Frontal cortex (tissue), 4 donors: ENCODE results near the gene CCDC91. TPM values are rescaled to one million over a fixed set of nuclear protein-coding genes. Genes with fewer than 3 reads are reported as not detected.

Source experiments
- DNase-seq, 2 donors: peaks; one replicate each; pipeline ENCODE4 v3.0.0; 2012; ENCODE audit warnings: low spot score in 2 of 2
- FAIRE-seq: peaks from 2 replicates; lab custom pipeline; 2012; peaks lifted over from hg19 to GRCh38; lab: Jason Lieb, UNC
- total RNA-seq: library from RNA; depleted of rRNA; stranded (reverse); fragments of >200 nt; gene quantifications from one replicate; pipeline ENCODE4 v1.2.3, GENCODE V29; 2014
- donor health status: control.
- donor health status: control.
- donor health status: control.

Gene CCDC91
- total RNA-seq, 1 donor from 2014 or later: 115 TPM

- FAIRE-seq: no peak
- no peak for DNase-seq
Observed at GRCh38 chr12:28552251-28552970, 362.2 kb downstream of the CCDC91 start.

- FAIRE-seq (no peak), DNase-seq (no peak)
Observed at GRCh38 chr12:28555748-28556147, 365.5 kb downstream of the CCDC91 start.

DNA sequence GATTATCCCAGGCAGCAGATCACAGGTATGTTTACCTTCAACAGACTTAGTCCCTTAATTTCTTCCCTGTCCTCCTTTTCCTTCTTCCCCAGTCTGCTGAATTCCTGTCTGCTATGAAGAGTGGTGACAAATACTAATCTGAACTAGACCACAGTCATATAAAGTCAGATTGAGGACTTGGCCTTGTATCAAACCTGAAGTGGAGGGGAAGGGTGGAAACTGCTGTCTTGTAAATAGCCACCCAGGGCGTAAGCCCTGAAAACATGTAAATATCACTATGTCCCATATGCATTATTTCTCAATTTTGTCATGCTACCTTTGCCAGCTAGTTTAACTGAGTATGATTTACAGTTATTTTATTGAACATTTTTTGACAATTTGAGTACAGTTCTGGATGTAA is 368.0 kb downstream of the CCDC91 start:
- DNase-seq (no peak), FAIRE-seq (no peak)

DNA sequence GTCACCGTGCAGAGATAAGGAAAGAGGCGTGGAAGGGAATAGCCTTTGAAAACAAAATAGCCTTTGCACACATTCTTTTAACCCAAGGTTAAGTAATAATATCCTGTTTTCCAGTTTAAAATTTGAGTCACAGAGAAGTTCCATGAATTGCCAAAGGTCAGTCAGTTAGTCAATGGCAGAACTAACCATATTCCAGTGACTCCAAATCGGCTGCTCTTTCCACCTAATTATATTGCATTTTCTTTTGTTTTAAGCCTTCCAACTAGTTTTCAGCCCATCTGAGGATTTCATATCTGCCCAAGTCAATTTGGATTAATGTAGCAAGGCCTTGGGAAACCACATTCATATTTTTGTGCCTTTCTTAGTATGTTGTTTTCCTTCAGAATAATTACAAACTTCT is 373.0 kb downstream of the CCDC91 start:
- FAIRE-seq (no peak), DNase-seq (no peak)

- DNase-seq: no peak
- no peak for FAIRE-seq
Observed at GRCh38 chr12:28563936-28564335, 373.7 kb downstream of the CCDC91 start.

DNA sequence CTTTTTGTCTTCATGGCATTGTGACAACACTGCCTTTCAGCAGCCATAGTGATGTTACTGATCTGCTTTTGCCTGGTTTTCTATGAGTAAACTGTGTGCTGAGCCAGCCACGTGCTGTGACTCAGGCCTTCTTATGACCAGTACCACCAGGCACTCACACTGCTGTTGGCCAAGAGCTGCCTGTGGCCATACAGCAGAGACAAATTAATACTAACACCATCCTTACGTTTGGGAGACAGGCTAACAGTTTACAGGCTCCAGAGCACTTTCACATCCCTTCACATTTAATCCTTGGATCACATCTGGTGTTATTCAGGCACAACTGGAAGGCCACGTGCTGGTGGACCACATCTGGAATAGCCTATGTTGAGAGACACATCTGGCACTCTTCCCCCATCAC is 377.9 kb downstream of the CCDC91 start:
- FAIRE-seq (no peak), DNase-seq (no peak)

GRCh38 chr12:28568704-28569103 is 378.4 kb downstream of the CCDC91 start:
- DNase-seq (no peak), FAIRE-seq (no peak)

- DNase-seq: no peak
- no peak for FAIRE-seq
Observed at GRCh38 chr12:28569698-28570411, 379.6 kb downstream of the CCDC91 start.

DNA sequence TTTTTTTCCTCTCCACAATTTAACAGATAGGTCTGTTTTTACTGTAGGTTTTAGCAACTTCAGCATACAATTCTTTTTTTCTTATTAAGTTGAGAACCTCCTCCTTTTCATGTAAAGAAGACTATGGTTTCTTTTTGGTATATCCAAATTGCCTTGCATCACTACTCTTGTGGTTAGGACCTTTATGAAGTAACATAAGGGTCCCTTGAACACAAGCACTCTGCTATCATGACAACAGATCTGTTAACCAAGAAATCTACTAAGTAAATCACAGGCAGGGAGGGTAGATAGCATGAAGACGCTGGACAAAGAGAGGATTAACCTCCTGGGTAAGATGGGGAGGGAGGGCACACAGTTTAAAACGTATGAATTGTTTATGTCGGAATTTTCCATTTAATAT is 380.6 kb downstream of the CCDC91 start:
- FAIRE-seq (no peak), DNase-seq (no peak)

DNA sequence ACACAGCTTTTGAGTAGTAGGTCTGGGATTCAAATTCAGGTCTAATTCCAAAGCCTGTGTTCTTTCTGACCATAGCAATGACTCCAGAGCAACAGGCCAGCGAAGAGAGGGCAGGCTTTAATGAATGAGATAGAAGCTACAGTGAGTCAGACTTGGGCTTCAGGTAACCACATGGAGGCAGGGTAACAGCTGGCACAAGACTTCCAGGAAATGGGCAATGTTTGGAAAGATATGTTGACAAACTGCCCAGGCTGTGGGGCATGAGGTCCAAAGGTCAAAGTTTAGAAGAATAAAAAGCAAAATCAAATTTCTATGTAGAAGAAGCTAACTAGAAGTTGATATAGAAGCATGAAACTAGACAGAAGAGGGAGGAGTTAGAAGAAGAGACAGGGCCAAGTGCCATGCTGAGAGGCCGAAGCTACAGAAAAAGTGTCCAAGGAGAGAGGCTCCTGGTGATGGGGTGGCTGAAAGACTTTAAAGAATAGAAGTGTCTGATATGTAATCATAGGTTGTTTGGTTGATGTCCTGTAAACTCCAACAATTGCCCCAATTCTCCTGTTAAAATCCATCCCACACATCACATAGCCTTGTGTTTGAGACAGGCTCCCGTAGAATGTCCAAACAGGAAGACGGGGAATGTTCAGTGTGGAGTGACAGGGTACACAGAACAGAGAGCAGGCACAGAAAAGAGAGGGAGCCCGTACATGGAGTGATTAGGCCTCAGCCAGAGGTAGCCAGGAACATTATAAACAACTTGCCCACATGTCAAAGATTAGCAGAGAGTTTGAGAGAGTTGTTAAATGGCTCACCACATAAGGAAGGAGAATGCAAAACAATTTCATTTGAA is 384.7 kb downstream of the CCDC91 start:
- no peak for FAIRE-seq

GRCh38 chr12:28575593-28576205 is 385.4 kb downstream of the CCDC91 start:
- FAIRE-seq: no peak

More for the DNA sequence above, 384.7 kb downstream of the CCDC91 start:
- DNase-seq: no peak

GRCh38 chr12:28578361-28578760 is 388.1 kb downstream of the CCDC91 start:
- FAIRE-seq (no peak), DNase-seq (no peak)

More at GRCh38 chr12:28575593-28576205, 385.4 kb downstream of the CCDC91 start:
- DNase-seq: no peak

DNA sequence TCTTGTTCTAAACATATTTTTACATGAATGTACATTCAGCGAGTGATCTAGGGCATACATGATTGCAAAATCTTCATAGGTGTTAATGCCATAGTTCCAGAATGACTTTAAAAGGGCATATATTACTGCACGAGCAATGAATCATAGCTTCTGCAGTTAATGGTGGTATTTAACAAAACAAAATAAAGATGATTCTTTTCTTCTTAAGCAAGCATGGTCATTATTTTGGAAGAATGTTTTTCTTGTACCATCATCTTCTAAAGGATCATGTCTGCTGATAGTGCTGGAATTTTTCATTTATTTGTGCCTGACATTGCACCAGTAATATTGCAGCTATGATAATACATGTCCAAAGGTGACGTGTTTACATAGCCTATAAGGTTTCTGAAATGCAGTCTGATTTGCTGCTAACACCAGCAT is 388.6 kb downstream of the CCDC91 start:
- FAIRE-seq: no peak
- no peak for DNase-seq

DNA sequence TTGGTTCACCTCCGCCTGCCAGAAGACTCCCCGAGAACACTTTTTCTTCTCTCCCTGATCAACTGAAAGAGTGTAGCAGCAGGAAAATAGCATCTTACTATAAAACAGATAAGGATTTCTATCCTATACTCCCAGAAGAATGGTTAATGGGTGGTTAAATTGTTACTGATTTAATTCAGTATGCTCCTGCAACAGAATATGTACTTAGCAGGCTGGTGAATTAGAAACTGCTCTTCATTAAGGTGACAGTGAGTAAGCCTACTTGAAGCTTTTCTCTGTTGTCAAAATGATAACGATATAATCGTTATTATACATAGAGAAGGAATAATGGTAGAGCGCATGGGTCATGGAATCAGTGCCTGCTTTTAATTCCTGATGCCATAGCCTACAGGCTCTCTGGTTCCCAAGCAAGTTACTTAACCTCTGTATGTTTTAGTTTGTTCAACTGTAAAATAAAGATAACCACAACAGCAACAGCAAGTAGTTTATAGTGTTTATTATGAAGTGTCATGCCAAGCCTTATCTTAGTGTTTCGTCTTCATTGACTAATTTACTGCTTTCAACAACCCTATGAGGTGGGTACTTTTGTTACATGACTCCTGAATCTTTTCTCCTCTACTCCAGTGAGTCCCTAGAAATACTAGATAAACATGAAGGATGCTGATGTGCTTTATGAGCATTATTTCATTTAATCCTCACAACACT is 392.6 kb downstream of the CCDC91 start:
- no peak for DNase-seq
- no peak for FAIRE-seq

DNA sequence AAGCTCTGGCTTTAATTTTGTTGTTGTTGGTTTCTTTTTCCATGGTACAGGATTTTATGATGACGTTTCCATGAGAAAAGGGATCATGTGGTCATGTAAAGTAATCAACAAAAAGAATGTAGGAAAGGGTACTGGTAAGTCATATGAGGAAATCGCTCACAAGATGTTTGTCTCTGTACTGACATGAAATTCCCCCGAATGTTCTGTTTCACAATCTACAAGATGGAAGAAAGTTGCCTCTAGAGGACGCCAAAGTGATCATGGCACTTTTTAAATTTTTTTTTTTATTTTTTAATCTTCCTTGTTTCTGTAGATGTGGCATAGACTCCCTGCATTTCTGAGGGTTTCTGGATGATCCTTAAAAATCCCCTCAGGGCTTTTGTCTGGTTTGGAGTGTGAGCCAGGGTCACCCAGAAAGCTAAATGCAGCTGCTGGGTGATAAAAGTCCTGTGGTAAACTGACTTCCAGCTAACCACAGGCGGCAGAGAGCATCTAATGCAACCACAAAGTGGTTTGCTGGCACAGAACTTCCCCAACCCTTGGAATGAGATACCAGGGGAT is 393.5 kb downstream of the CCDC91 start:
- no peak for FAIRE-seq
- no peak for DNase-seq

DNA sequence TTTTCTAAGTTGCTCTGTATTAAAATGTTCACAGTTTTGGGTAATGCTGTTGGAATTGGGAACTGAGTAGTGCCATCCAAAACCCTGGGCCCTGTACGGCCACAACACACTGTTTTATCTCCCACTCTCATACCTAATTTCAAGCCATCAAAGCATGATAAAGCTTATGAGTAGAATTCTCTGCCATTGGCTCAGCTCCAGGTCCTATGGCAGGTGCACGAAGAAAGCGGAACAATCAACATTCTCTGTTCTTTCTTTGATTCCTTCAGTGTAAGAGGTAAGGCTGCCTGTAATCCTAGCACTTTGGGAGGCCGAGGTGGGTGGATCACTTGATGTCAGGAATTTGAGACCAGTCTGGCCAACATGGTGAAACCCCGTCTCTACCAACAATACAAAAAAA is 394.9 kb downstream of the CCDC91 start:
- FAIRE-seq (no peak), DNase-seq (no peak)

- DNase-seq (no peak), FAIRE-seq (no peak)
Observed at GRCh38 chr12:28586481-28586880, 396.2 kb downstream of the CCDC91 start.

DNA sequence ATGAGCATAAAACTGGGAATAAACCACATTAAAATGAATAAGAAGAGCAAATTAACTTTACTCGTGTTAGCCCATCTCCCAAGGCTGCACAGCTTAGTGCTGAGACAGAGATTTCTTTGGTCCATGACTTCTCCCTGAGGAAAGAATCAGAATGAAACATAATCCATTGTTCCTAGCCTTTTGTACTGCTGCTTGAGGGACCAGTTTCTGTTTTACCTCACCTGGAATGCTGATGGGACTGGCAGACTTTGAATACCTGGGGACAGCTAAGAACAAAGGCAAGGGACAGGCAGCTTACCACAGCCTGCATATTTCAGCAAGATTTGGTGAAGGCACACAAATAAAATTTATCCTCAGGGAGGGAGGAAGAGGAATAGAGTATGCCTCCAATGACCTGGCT is 401.6 kb downstream of the CCDC91 start:
- FAIRE-seq (no peak), DNase-seq (no peak)
